Fibroblast of skin of left biceps (primary cell): Measurements from ENCODE around the gene HACL1.

ENCODE experiments used
- DNase-seq, 2 experiments: peaks; one replicate each; pipeline ENCODE4 v3.0.0-alpha.2; 2013; ENCODE audit warnings: low read depth in 2 of 2

The HACL1 gene

DNA sequence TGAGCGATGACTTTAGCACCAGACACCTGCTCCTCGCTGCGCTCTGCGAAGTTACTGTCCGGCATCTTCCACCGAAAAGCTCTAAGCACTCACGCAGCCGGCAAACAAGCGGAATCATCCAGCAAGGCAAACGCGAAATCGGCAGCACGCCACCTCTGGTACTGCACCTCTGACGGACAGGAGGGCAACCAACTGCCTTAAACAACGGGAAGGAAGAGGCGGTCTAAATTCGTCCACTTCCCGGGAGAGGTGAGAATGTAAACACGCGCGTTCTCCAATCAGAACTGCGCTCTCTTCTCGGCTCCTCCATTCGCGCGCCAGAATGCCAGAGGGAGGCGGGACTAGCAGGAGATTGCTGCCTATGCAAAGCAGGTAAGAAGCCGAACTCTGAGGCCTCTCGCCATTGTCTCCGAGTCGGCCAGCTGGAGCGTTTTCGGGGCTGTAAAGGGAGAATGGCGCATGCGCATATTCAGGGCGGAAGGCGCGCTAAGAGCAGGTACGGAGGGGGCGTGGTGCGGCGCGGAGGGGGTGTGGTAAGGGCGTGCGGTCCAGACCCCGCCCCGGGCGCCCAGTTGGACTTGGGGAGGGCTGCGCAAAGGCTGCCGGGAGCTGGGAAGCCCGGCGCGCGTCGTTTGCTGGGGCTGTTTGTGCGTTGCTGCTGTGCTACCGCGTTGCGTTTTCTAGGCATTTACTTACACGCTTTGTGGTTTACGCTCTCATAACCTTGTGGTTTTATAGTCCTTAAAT lies at the start of gene HACL1, which contains the start of gene BTD:
Gene HACL1, minus strand, starts transcription at position 171 of the 747 bp plus-strand sequence. Its CDS starts 106 bp downstream, at position 65.
Gene BTD, plus strand, starts transcription at position 347 of the 747 bp plus-strand sequence. CDS start 33,695 bp downstream, outside the sequence.
- DNase-seq, result peak; percentile 99

DNA sequence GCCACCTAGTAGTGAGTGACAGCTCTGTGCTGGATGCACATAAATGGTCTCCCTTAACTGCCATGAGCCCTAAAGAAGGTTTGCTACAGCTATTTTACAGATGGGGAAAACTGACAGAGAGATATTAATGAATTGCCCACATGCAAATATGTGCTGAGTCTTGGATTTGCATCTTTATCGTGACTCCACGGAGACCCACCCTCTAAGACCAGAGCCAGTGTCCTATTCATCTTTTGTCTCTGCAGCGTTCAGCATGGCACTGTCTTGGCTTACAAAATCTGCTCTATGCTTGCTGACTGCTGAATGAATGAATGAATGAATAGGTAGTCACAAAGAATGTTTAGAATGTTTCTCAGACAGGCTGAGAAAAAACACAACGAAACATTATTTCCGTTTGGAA lies 48.5 kb upstream of the HACL1 start:
- DNase-seq, result no peak

DNA sequence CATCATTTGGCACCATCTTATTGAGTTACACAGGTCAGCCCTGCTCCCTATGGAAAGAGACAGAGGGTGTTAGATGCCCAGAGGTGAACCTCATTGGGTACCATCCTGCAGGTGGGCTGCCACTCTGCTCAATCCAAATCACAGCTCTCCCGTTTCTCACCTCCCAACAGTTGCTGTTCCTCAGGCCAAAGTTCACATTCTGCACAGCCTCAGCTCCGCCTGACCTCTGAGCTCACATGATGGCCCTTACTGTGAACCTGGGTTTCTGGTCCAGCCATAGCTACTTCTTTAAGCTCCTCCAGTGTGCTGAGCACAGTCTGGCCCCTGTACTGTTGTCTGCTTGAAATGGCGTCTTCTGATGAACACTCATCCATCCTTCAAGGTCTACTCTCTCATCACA lies 48.0 kb upstream of the HACL1 start:
- DNase-seq, result no peak

DNA sequence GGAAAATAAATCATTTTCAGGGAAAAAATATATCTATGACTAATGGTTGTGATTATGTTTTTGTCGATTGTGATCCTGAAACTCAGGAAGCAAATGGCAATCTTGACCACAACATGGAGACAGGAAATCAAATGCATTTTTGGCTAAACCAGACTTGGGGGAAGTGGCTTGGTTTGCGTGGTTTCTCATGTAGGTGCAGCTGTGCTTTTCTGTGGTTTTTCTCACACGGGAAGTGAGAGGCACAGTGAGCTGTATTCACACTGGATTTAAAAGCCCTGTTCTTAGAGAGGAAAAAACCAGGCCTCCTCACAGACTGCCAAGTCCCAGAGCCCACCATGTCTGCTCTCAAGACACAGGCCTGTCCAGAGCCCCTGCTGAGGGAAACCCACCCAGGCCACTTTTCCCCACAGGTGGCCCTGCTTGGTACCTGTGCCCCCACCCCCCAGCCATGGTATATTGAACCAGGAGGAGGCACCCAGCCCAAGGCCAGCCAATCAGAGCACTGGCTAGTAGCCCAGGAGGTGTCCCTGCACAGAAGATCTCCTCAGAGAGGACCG lies 46.3 kb upstream of the HACL1 start:
- peak; percentile 95 for DNase-seq

- DNase-seq, result peak; percentile 95 to 96
Observed at GRCh38 chr3:15646851-15647511, 45.6 kb upstream of the HACL1 start.

DNA sequence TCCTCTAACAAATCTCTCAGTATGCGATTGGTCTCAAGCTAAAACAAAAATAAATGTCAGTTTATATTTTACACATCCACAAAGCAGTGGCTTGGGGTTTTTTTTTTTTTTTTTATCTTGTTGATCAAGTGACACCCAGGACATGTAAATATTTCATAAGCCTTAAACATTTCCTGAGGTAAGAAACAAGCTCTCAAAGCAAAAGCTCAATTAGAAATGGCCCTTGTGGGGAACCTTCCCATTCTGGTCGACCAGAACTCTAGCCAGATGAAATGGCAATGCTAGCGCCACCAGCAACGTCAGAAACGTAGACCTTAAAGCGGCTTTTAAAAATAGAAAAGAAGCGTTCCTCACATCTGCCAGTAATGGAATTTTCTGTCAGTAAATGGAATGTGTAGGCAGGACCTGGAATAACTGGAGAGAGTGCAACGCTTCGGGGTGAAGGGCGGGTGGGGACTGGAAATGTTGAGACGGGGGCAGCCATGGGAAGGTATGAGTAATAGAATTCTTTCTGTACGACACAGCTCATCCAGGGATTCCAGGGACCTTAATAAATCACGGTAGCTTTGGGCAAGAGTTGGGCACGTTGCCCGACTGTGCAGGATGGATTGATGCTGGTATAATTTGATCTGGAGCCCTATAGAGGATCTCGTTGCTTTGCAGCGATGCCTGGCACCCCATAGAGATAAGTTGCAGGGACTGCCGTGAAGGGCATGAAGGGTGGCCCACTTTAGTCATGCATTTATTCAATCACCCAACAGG lies 44.6 kb upstream of the HACL1 start:
- DNase-seq, result peak; percentile 79 to 81

- DNase-seq, result no peak
Observed at GRCh38 chr3:15645246-15645645, 43.9 kb upstream of the HACL1 start.

GRCh38 chr3:15638891-15639262 lies 37.5 kb upstream of the HACL1 start:
- no peak for DNase-seq

- no peak for DNase-seq
Observed at GRCh38 chr3:15638193-15638890, 37.0 kb upstream of the HACL1 start.

GRCh38 chr3:15637131-15637951 lies 36.0 kb upstream of the HACL1 start:
- DNase-seq, result no peak

DNA sequence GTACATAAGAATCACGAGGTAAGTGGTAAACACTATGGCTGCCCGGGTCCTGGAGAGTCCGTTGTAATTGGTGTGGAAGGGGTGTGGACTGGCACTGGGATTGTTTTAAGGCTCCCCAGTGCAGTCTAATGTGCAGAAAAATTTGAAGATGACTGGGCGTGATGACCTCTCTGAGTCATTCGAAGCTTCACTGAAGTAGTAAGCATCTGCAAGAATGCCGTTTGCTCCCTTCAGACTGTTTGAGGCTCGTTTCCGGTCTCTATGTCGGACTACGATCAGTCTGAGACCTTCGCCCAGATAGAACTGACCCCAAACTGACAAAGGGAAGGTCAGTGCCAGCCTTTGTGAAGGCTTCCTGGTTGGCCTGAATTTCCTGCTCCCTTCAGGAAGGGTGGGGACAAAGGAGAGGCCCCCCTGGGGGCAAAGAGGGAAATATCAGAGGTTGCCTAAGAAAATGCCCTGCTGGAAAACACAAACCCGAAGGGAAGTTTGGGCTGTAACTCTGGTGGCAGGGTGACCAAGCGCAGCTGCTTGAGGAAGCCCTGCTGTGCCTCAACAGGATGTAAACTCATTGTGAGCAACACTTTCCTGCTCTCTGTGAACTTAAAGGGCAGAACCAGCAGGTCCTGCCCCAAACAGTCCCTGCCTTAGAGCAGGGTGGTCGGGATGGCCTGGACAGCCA lies 34.8 kb upstream of the HACL1 start:
- DNase-seq, result peak; percentile 60 to 66

DNA sequence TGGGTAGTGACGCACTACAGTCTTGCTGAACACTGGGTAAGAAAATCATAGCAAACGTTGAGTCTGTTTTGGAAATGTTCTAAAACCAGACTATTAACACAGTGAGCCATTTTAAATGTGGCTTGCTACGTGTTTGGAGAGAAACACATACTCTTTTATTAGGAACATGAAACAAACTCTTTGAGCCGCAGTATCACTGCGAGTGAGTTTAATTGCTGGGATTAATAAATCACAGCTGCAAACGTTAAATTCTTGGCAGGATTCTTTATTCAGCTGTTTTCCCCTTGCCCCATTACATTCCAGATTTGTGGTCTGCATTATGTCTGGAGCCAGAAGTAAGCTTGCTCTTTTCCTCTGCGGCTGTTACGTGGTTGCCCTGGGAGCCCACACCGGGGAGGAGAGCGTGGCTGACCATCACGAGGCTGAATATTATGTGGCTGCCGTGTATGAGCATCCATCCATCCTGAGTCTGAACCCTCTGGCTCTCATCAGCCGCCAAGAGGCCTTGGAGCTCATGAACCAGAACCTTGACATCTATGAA lies 33.8 kb upstream of the HACL1 start:
- DNase-seq, result peak; percentile 88

DNA sequence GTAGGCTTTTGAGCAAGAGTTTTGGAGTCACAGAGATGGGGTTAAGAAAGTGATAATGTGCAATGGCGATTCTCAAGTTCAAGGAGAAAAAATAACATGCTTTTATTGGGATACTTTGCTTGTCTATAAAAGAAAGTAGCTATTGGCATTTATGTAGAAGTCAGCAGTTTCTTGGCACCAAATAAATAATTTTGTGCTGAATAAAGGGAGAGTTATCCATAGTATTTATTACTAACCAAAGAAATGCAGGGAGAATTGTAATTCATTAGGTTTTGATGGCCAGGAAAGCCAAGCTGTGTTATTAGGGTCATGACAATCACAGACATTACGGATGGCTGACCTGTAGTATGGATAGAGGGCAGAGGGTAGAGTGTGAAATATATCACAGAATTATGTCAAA lies 33.3 kb upstream of the HACL1 start:
- DNase-seq, result no peak

GRCh38 chr3:15633766-15634598 lies 32.6 kb upstream of the HACL1 start:
- DNase-seq, result no peak

DNA sequence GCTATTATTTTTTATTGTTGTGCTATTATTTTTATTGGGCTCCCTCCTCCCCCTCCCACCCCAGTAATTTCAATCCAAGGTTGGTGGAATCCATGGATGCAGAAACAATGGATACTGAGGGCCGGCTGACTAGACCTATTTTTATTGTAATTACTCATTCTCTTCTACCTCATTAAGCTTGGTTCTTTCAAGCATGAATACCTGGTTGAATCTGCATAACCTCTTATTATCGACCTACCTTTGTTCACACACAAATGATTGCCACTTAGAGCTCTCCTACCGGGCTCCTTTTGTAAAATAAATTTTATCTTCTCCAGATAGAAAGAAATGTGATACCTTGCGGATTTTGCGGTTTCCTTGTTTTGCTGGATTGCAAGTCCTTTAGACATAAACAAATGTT lies 31.8 kb upstream of the HACL1 start:
- DNase-seq, result no peak

DNA sequence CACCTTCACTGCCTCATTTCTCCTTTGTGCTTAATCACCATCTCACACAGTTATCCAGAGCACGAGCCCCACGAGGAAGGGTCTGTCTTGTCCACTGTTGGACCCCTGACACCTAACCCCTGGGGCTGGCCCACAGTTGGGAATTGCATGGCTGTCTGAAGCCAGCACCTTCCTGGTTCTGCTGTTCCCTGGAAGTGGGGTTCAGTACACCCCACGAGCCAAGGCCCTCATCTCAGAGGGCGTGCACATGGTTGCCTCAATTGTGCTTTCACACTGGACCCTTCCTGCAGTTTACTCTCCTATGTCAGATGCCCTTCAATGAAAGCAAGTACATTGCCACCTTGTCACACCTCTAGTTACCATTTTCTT lies 30.8 kb upstream of the HACL1 start:
- no peak for DNase-seq

DNA sequence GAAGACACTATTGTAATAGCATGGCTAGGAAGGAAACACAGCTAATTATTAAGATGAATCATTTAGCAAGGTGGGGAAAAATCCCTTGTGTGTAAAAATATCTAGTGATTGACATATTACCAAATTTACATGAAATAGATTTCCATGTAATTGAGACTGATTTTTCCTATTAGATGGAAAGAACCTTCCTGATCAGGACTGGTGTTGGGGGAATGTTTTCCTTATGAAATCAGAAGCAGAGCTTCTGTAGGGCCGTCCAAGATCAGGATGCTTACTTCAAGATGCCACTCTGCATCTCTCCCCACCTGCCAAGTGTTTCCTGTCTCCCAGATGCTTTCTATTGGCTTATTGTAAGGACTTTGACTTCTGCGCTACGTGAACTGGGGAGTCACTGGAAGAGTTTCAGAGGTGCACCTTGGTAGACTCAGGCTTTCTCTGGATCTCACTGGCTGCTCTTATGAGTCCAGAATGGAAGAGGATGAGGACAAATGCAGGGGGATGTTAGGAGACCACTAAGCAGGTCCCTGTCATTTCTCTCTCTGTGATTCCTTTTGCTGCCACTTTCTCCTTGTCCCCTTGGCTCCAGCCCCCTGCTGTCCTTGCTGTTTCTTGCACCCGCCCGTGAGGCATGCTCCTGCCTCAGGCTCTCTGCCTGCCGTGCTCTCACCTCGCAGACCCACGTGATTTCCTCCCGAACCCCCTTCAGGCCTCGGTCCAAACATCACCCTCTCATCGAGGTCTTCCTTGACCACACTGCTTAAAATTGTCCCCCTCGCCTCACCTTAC lies 30.2 kb upstream of the HACL1 start:
- DNase-seq, result no peak

- peak; percentile 62 to 65 for DNase-seq
Observed at GRCh38 chr3:15630646-15631350, 29.4 kb upstream of the HACL1 start.
